PC-9 (cell line): ENCODE data around the gene SRPK1. TPM values are rescaled to one million over a fixed set of nuclear protein-coding genes. Genes with fewer than 3 reads are reported as not detected.

Experiments used
- BruUV-seq: library from RNA; stranded (reverse); fragments of 400-500 nt; replicated peaks from 2 replicates; lab custom pipeline; 2021; lab: Mats Ljungman, UMichigan
- CTCF ChIA-PET: fragments of 300-600 bp; sonication (Branson Sonifier 250); formaldehyde crosslinking; loops from one replicate; lab custom pipeline; 2022; ENCODE audit warnings: antibody characterized with exemption; lab: Charles Lee
- POLR2A ChIA-PET: fragments of 300-600 bp; sonication (Branson Sonifier 250); formaldehyde crosslinking; loops from one replicate; lab custom pipeline; 2022; ENCODE audit warnings: antibody characterized with exemption; ENCODE audit not compliant: unreplicated experiment; lab: Charles Lee
- DNase-seq, 2 experiments: peaks; one replicate each; pipeline versions ENCODE4 v3.0.0 to v3.0.0-alpha.2; 2015 to 2022; ENCODE audit warnings: mixed read lengths in 1 of 2
- H2AFZ ChIP-seq: fragments of 200-600 bp; sonication (generic); 2 replicates; pipeline ENCODE4 v1.8.1; 2017; ENCODE audit warnings: antibody characterized with exemption
- H3F3A ChIP-seq: fragments of 200-600 bp; sonication (generic); 2 replicates; pipeline ENCODE4 v1.8.1; 2017; ENCODE audit warnings: antibody characterized with exemption, mild to moderate bottlenecking, low read depth; ENCODE audit not compliant: insufficient read depth
- H3K27ac ChIP-seq: fragments of 200-600 bp; sonication (generic); 2 replicates; pipeline ENCODE4 v1.6.1; 2016; ENCODE audit warnings: mixed run types
- H3K27me3 ChIP-seq: fragments of 200-600 bp; sonication (generic); 2 replicates; pipeline ENCODE4 v1.6.1; 2016; ENCODE audit warnings: low read depth, mixed run types; ENCODE audit not compliant: insufficient read depth
- H3K36me3 ChIP-seq: fragments of 200-600 bp; sonication (generic); 2 replicates; pipeline ENCODE4 v1.6.1; 2016; ENCODE audit warnings: low read depth, mixed run types
- H3K4me1 ChIP-seq: fragments of 200-600 bp; sonication (generic); replicated peaks from 2 replicates; pipeline ENCODE4 v1.6.1; 2016; ENCODE audit warnings: mixed run types; ENCODE audit not compliant: insufficient read depth
- H3K4me2 ChIP-seq: fragments of 200-600 bp; sonication (generic); 2 replicates; pipeline ENCODE4 v1.6.1; 2017; ENCODE audit warnings: mixed run types
- H3K4me3 ChIP-seq: fragments of 200-600 bp; sonication (generic); 2 replicates; pipeline ENCODE4 v1.6.1; 2016; ENCODE audit warnings: mixed run types
- H3K79me2 ChIP-seq: fragments of 200-600 bp; sonication (generic); 2 replicates; pipeline ENCODE4 v1.6.1; 2017; ENCODE audit warnings: low read depth, mixed run types
- H3K9me2 ChIP-seq: fragments of 200-600 bp; sonication (generic); 2 replicates; pipeline ENCODE4 v1.8.1; 2017; ENCODE audit warnings: mild to moderate bottlenecking; ENCODE audit not compliant: insufficient read depth
- H3K9me3 ChIP-seq: fragments of 200-600 bp; sonication (generic); 2 replicates; pipeline ENCODE4 v1.8.1; 2016; ENCODE audit warnings: low read depth; ENCODE audit not compliant: insufficient read depth
- H4K20me1 ChIP-seq: fragments of 200-600 bp; sonication (generic); 2 replicates; pipeline ENCODE4 v1.8.1; 2017; ENCODE audit not compliant: insufficient read depth
- CTCF ChIP-seq: fragments of 200-600 bp; sonication (generic); conservative IDR thresholded peaks from 2 replicates; pipeline ENCODE4 v1.6.1; 2017; ENCODE audit warnings: mixed run types, antibody characterized with exemption, mild to moderate bottlenecking, moderate library complexity
- EZH2 ChIP-seq: fragments of 200-600 bp; sonication (generic); IDR thresholded peaks from 2 replicates; pipeline ENCODE4 v1.8.0; 2017; ENCODE audit warnings: antibody characterized with exemption, low read depth
- intact Hi-C: fragments of 100-400 bp; cut with micrococcal nuclease; formaldehyde crosslinking; loops from one replicate; pipeline ENCODE4 v1.10.0; 2022; ENCODE audit not compliant: unreplicated experiment
- total RNA-seq: library from RNA; stranded (reverse); gene quantifications from 2 replicates; pipeline ENCODE4 v1.2.3, GENCODE V29; 2021

Gene SRPK1
- total RNA-seq, 1 experiment from 2014 or later = 98.7 TPM

GRCh38 chr6:35896228-35896627 is 24.7 kb downstream of the SRPK1 start:
- TF ChIP-seq EZH2 = no peak
- TF ChIP-seq CTCF = no peak
- H2AFZ ChIP-seq = no peak overlapping the region
- H3K9me2 ChIP-seq = no peaks in the 10 kb centered on the region
- H3K27ac ChIP-seq = peak overlapping the region; percentile 54
- ChIA-PET CTCF (no interaction called here), POLR2A (no interaction called here)
- DNase-seq = no peak
- H3K79me2 ChIP-seq = peaks cover 96% of the 10 kb centered on the region
- H3K27me3 ChIP-seq = no peaks in the 10 kb centered on the region
- H3K36me3 ChIP-seq = peaks cover 29% of the 10 kb centered on the region
- no peak overlapping the region for H3K4me3 ChIP-seq
- H3K4me2 ChIP-seq = peak overlapping the region; percentile 25; the same call in 1 of the 2 replicates
- peaks cover 13% of the 10 kb centered on the region for H4K20me1 ChIP-seq
- intact Hi-C loops = no loop called here
- H3K9me3 ChIP-seq = no peaks in the 10 kb centered on the region
- peaks cover 22% of the 10 kb centered on the region for H3F3A ChIP-seq
- no TSS peak for BruUV-seq
- H3K4me1 ChIP-seq = peaks cover 17% of the 10 kb centered on the region

- peaks cover 17% of the 10 kb centered on the region for H3K4me1 ChIP-seq
- no peak overlapping the region for H2AFZ ChIP-seq
- peak; percentile 29 to 85 for DNase-seq
- intact Hi-C loops = no loop called here
- H3K9me2 ChIP-seq = no peaks in the 10 kb centered on the region
- H3K36me3 ChIP-seq = peaks cover 25% of the 10 kb centered on the region
- peaks cover 95% of the 10 kb centered on the region for H3K79me2 ChIP-seq
- H3K27me3 ChIP-seq = no peaks in the 10 kb centered on the region
- BruUV-seq = no TSS peak
- TF ChIP-seq EZH2 (no peak), CTCF (no peak)
- POLR2A ChIA-PET = no interaction called here
- peak overlapping the region; percentile 25 for H3K4me2 ChIP-seq
- H3F3A ChIP-seq = peaks cover 28% of the 10 kb centered on the region
- H3K9me3 ChIP-seq = no peaks in the 10 kb centered on the region
- CTCF ChIA-PET = no interaction called here
- H4K20me1 ChIP-seq = peaks cover 13% of the 10 kb centered on the region
- H3K4me3 ChIP-seq = no peak overlapping the region
- peak overlapping the region; percentile 54 for H3K27ac ChIP-seq
Observed at GRCh38 chr6:35895560-35895959, 25.3 kb downstream of the SRPK1 start.

GRCh38 chr6:35894776-35895175 is 26.1 kb downstream of the SRPK1 start:
- intact Hi-C loops = no loop called here
- no peak overlapping the region for H2AFZ ChIP-seq
- H3K27me3 ChIP-seq = no peaks in the 10 kb centered on the region
- no peaks in the 10 kb centered on the region for H3K9me3 ChIP-seq
- peaks cover 89% of the 10 kb centered on the region for H3K79me2 ChIP-seq
- peaks cover 31% of the 10 kb centered on the region for H3F3A ChIP-seq
- H3K4me2 ChIP-seq = 0 out of 2 replicates have a peak overlapping the region, but pooled peaks have one; percentile 25
- H3K4me3 ChIP-seq = no peak overlapping the region
- peak overlapping the region; percentile 54 for H3K27ac ChIP-seq
- H3K36me3 ChIP-seq = peaks cover 20% of the 10 kb centered on the region
- no peak for DNase-seq
- POLR2A ChIA-PET = no interaction called here
- H3K9me2 ChIP-seq = no peaks in the 10 kb centered on the region
- BruUV-seq = no TSS peak
- H4K20me1 ChIP-seq = peaks cover 16% of the 10 kb centered on the region
- CTCF ChIA-PET = no interaction called here
- H3K4me1 ChIP-seq = peaks cover 17% of the 10 kb centered on the region
- TF ChIP-seq CTCF (no peak), EZH2 (no peak)
